K562 (cell line): ENCODE measurements around the gene MS4A2. TPM values are rescaled to one million over a fixed set of nuclear protein-coding genes. Genes with fewer than 3 reads are reported as not detected.

Experiments used
- ATAC-seq: fragments of 200-7000 bp; cut with Tn5 transposase; 3 replicates; pipeline ENCODE4 v1.9.1; 2020; ENCODE audit warnings: moderate library complexity
- BruUV-seq: library from RNA; stranded (reverse); fragments of 400-500 nt; replicated peaks from 2 replicates; lab custom pipeline; 2021; lab: Mats Ljungman, UMichigan
- CTCF ChIA-PET: fragments of 300-600 bp; formaldehyde crosslinking; extraction: SDS; loops from one replicate; lab custom pipeline; 2021; ENCODE audit warnings: low intra/inter-chr PET ratio; lab: Yijun Ruan, JAX
- POLR2A ChIA-PET: fragments of 300-600, 350-650 bp; sonication (Branson Sonifier 250); formaldehyde crosslinking; extraction: SDS; loops from one replicate; lab custom pipeline; 2021; ENCODE audit warnings: antibody characterized with exemption, inconsistent platforms; lab: Yijun Ruan, JAX
- DNase-seq, 4 experiments: peaks; one replicate each; pipeline versions ENCODE4 v3.0.0 to v3.0.0-alpha.2; 2011 to 2018; ENCODE audit warnings: low spot score in 3 of 4, mixed read lengths in 3 of 4; ENCODE audit errors: extremely low read depth in 1 of 4
- FAIRE-seq: peaks from 2 replicates; lab custom pipeline; 2011; peaks lifted over from hg19 to GRCh38; lab: Jason Lieb, UNC
- H2AFZ ChIP-seq: 2 replicates; pipeline ENCODE4 v1.6.0; 2011; ENCODE audit warnings: low read depth, low read length, control low read depth, inconsistent platforms
- H3K27ac ChIP-seq: fragments of 200-600 bp; 3 replicates; pipeline ENCODE4 v1.8.0; 2011; ENCODE audit warnings: low read depth, mild to moderate bottlenecking, control low read depth, inconsistent platforms, low read length, moderate library complexity, mixed read lengths; ENCODE audit errors: extremely low read depth
- H3K27me3 ChIP-seq, 2 experiments: fragments of 300-600 bp in 1 of 2; 2 replicates in 1 of 2; 3 replicates in 1 of 2; pipeline versions ENCODE4 v1.6.0 to v1.8.0; 2011; ENCODE audit warnings: inconsistent platforms in 2 of 2, low read length in 2 of 2, mild to moderate bottlenecking in 1 of 2, mixed read lengths in 1 of 2, moderate library complexity in 1 of 2; ENCODE audit not compliant: control insufficient read depth in 2 of 2, insufficient read depth in 2 of 2
- H3K36me3 ChIP-seq: fragments of 300-600 bp; 3 replicates; pipeline ENCODE4 v1.8.0; 2011; ENCODE audit warnings: mild to moderate bottlenecking, low read length, inconsistent platforms; ENCODE audit not compliant: control insufficient read depth, insufficient read depth
- H3K4me1 ChIP-seq, 2 experiments: fragments of 200-600 bp in 1 of 2; replicated peaks in 1 of 2; 2 replicates in 1 of 2; 3 replicates in 1 of 2; pipeline versions ENCODE4 v1.5.1 to v1.8.0; 2011; ENCODE audit warnings: inconsistent platforms in 2 of 2, low read length in 2 of 2, mild to moderate bottlenecking in 1 of 2, mixed read lengths in 1 of 2, moderate library complexity in 1 of 2; ENCODE audit not compliant: control insufficient read depth in 2 of 2, insufficient read depth in 2 of 2
- H3K4me2 ChIP-seq: 2 replicates; pipeline ENCODE4 v1.6.1; 2011; ENCODE audit warnings: low read length, control low read depth, inconsistent platforms, mixed read lengths; ENCODE audit not compliant: insufficient read depth
- H3K4me3 ChIP-seq: fragments of 200-600 bp; sonication (generic), shearing (Covaris generic); 2 replicates; pipeline ENCODE4 v1.5.1; 2016; ENCODE audit warnings: control low read depth, inconsistent platforms
- H3K79me2 ChIP-seq: fragments of 200-600 bp; 3 replicates; pipeline ENCODE4 v1.8.0; 2011; ENCODE audit warnings: low read length, inconsistent platforms; ENCODE audit not compliant: control insufficient read depth, insufficient read depth
- H3K9ac ChIP-seq, 2 experiments: 2 replicates each; pipeline versions ENCODE4 v1.6.0 to v1.6.1; 2011; ENCODE audit warnings: low read depth in 2 of 2, low read length in 2 of 2, control low read depth in 1 of 2, inconsistent platforms in 1 of 2, mild to moderate bottlenecking in 1 of 2, mixed read lengths in 1 of 2; ENCODE audit not compliant: insufficient read depth in 1 of 2
- H3K9me1 ChIP-seq: one replicate; pipeline ENCODE4 v1.6.0; 2011; ENCODE audit warnings: inconsistent platforms, mild to moderate bottlenecking, low read length, moderate library complexity; ENCODE audit not compliant: control insufficient read depth, insufficient read depth
- H3K9me3 ChIP-seq: replicated peaks from 2 replicates; pipeline ENCODE4 v1.5.1; 2011; ENCODE audit warnings: low read depth, low read length, inconsistent platforms; ENCODE audit not compliant: control insufficient read depth, insufficient read depth
- H4K20me1 ChIP-seq: replicated peaks from 2 replicates; pipeline ENCODE4 v1.6.1; 2011; ENCODE audit warnings: low read length, inconsistent platforms, mixed read lengths; ENCODE audit not compliant: control insufficient read depth, insufficient read depth
- CEBPB ChIP-seq: fragments of 450-650 bp; IDR thresholded peaks from 2 replicates; pipeline ENCODE4 v1.6.1; 2016; ENCODE audit warnings: missing genetic modification characterization, missing compliant biosample characterization
- HOXB6 ChIP-seq: fragments of 250-450 bp; sonication (Bioruptor Pico); IDR thresholded peaks from 2 replicates; pipeline ENCODE4 v1.5.1; 2022; ENCODE audit warnings: mild to moderate bottlenecking, borderline replicate concordance
- LCOR ChIP-seq: sonication (generic); formaldehyde crosslinking; IDR thresholded peaks from 2 replicates; pipeline ENCODE4 v1.8.0; 2022; ENCODE audit warnings: mild to moderate bottlenecking, missing genetic modification reagents
- MEIS2 ChIP-seq: fragments of 450-650 bp; IDR thresholded peaks from 2 replicates; pipeline ENCODE4 v1.6.1; 2014; ENCODE audit warnings: mild to moderate bottlenecking; ENCODE audit not compliant: partially characterized antibody
- NELFE ChIP-seq: IDR thresholded peaks from 2 replicates; pipeline ENCODE4 v1.6.1; 2011; ENCODE audit warnings: mild to moderate bottlenecking; ENCODE audit not compliant: insufficient read depth, insufficient read length
- NR2C2 ChIP-seq, 2 experiments: fragments of 200-800 bp in 1 of 2; sonication (Bioruptor generic) in 1 of 2; sonication (generic) in 1 of 2; formaldehyde crosslinking in 1 of 2; IDR thresholded peaks; 2 replicates each; pipeline versions ENCODE4 v1.6.1 to v1.8.0; 2016 to 2022; ENCODE audit warnings: mild to moderate bottlenecking in 1 of 2, missing compliant biosample characterization in 1 of 2, missing genetic modification characterization in 1 of 2, missing genetic modification reagents in 1 of 2
- PTTG1 ChIP-seq: fragments of 450-650 bp; IDR thresholded peaks from 2 replicates; pipeline ENCODE4 v1.6.1; 2016; ENCODE audit warnings: low read depth, mild to moderate bottlenecking, missing genetic modification characterization, missing compliant biosample characterization
- PYGO2 ChIP-seq: fragments of 450-650 bp; IDR thresholded peaks from 2 replicates; pipeline ENCODE4 v1.6.1; 2016; ENCODE audit warnings: mild to moderate bottlenecking, missing genetic modification characterization, moderate library complexity, missing compliant biosample characterization
- SRSF9 ChIP-seq: fragments of 200-400 bp; formaldehyde crosslinking; IDR thresholded peaks from 2 replicates; pipeline ENCODE4 v1.6.1; 2017; ENCODE audit warnings: low read depth, low read length, borderline replicate concordance
- TEAD1 ChIP-seq, 2 experiments: fragments of 450-650 bp in 1 of 2; sonication (generic) in 1 of 2; formaldehyde crosslinking; IDR thresholded peaks; 2 replicates each; pipeline versions ENCODE4 v1.4.0 to v1.8.0; 2020 to 2022; ENCODE audit warnings: mild to moderate bottlenecking in 2 of 2, missing genetic modification reagents in 1 of 2
- ZNF217 ChIP-seq: sonication (generic); formaldehyde crosslinking; IDR thresholded peaks from 2 replicates; pipeline ENCODE4 v1.8.0; 2022; ENCODE audit warnings: mild to moderate bottlenecking, missing genetic modification reagents
- ZNF347 ChIP-seq: fragments of 450-650 bp; formaldehyde crosslinking; IDR thresholded peaks from 2 replicates; pipeline ENCODE4 v1.4.0; 2020; ENCODE audit warnings: low read depth, mild to moderate bottlenecking, moderate library complexity
- ZNF398 ChIP-seq: fragments of 250-450 bp; sonication (Bioruptor Pico); IDR thresholded peaks from 2 replicates; pipeline ENCODE4 v1.8.0; 2021; ENCODE audit warnings: moderate library complexity, mild to moderate bottlenecking, inconsistent platforms
- ZSCAN32 ChIP-seq: fragments of 450-650 bp; formaldehyde crosslinking; IDR thresholded peaks from 2 replicates; pipeline ENCODE4 v1.4.0; 2020; ENCODE audit warnings: mild to moderate bottlenecking, moderate library complexity
- WGBS: fragments of 100-300 bp; shearing (Covaris generic); methylation state at CpG from one replicate; pipeline ENCODE4 v1.1.6; 2016; ENCODE audit warnings: low coverage, mixed read lengths; ENCODE audit not compliant: insufficient coverage; ENCODE audit errors: missing lambda C conversion rate; 5-methylcytosine and 5-hydroxymethylcytosine counted together
- in situ Hi-C: fragments of 300-500 bp; cut with MboI; formaldehyde crosslinking; loops from 4 replicates; pipeline ENCODE4 v1.15.0; 2018; ENCODE audit warnings: inconsistent platforms, mixed read lengths
- intact Hi-C: fragments of 100-400 bp; cut with micrococcal nuclease; formaldehyde crosslinking; loops from 2 replicates; pipeline ENCODE4 v1.14.2; 2022
- polyA plus RNA-seq, 8 experiments: library from polyadenylated mRNA; depleted of rRNA in 4 of 8; stranded (reverse) in 5 of 8; unstranded in 3 of 8; fragments of >200 nt; fragmentation: Nextera tagmentation in 2 of 8; fragmentation: Illumina TruSeq in 1 of 8; extraction: Ambion mirVana in 2 of 8; extraction: Trizol in 1 of 8; gene quantifications; 2 replicates each; pipeline versions ENCODE4 v1.2.1 to v1.2.3, GENCODE V29; 2011 to 2014; ENCODE audit warnings: inconsistent platforms in 1 of 8, missing spikeins in 1 of 8
- total RNA-seq, 7 experiments: library from RNA; depleted of rRNA in 6 of 7; stranded (reverse); fragments of >200 nt in 6 of 7; fragmentation: Illumina TruSeq in 2 of 7; extraction: Trizol in 2 of 7; gene quantifications; 2 replicates each; pipeline versions ENCODE4 v1.2.1 to v1.2.3, GENCODE V29; 2011 to 2021; ENCODE audit warnings: low replicate concordance in 1 of 7

The MS4A2 gene
- total and polyA plus RNA-seq, 9 of the 15 experiments (the other 6 are each of a cell fraction or from before 2014, with no cell fraction given): 0.06 to 5.7 (median 0.86) TPM

GRCh38 chr11:60111793-60112192, 23.3 kb downstream of the MS4A2 start:
- FAIRE-seq (no peak), DNase-seq (peak in 1 of 4 experiments; percentile 19), ATAC-seq (no peak)
- Histone ChIP-seq H3K4me1 (peaks cover 8 to 35% of the 10 kb centered on the region in 2 experiments), H3K9me1 (no peaks in the 10 kb centered on the region), H2AFZ (peak overlapping the region; percentile 57), H3K9me3 (no peaks in the 10 kb centered on the region), H3K9ac (no peak overlapping the region), H4K20me1 (no peaks in the 10 kb centered on the region), H3K27ac (peak overlapping the region; percentile 21; the same call in 1 of the 3 replicates), H3K79me2 (no peaks in the 10 kb centered on the region), H3K4me2 (peak overlapping the region; percentile 6; the same call in 1 of the 2 replicates), H3K36me3 (no peaks in the 10 kb centered on the region), H3K27me3 (no peaks in the 10 kb centered on the region), H3K4me3 (no peak overlapping the region)
- ChIA-PET POLR2A (no interaction called here), CTCF (no interaction called here)
- intact Hi-C loops (no loop called here), in situ Hi-C loops (no loop called here)
- 19% methylated on average over 2 of the region's 2 CpGs for WGBS
- TF ChIP-seq ZSCAN32 (CRISPR knock-in tag): no peak
- no peak for TF ChIP-seq NR2C2 (CRISPR knock-in tag; IDR thresholded peaks at IDR 0.05)
- 0 out of 2 replicates have a peak, but pooled peaks have one; percentile 20 for TF ChIP-seq NR2C2 (tag; IDR thresholded peaks at IDR 0.05)
- TF ChIP-seq MEIS2: peak; percentile 7
- no TSS peak for BruUV-seq

GRCh38 chr11:60116996-60117790, 28.7 kb downstream of the MS4A2 start:
- Histone ChIP-seq H3K27ac (no peak overlapping the region), H3K27me3 (no peaks in the 10 kb centered on the region), H2AFZ (peak overlapping the region; percentile 41), H3K36me3 (no peaks in the 10 kb centered on the region), H3K9me1 (no peaks in the 10 kb centered on the region), H3K4me2 (no peak overlapping the region), H3K4me1 (peaks cover 3 to 22% of the 10 kb centered on the region in 2 experiments; a peak in 4 of 5 replicates), H3K9me3 (no peaks in the 10 kb centered on the region), H3K79me2 (no peaks in the 10 kb centered on the region), H3K4me3 (no peak overlapping the region), H3K9ac (no peak overlapping the region), H4K20me1 (no peaks in the 10 kb centered on the region)
- ChIA-PET POLR2A (no interaction called here), CTCF (interaction anchor here (0.6 kb wide), 1 partner anchor 307 kb away, joined by 6 read pairs; the partner anchor contains the start of gene MRPL16)
- intact Hi-C loops: no loop called here
- no peak for DNase-seq
- no peak for ATAC-seq
- in situ Hi-C loops: no loop called here
- no peak for FAIRE-seq
- no TSS peak for BruUV-seq
- TF ChIP-seq SRSF9 (no peak), PYGO2 (no peak), LCOR (CRISPR knock-in tag) (no peak), ZNF217 (no peak), ZNF347 (no peak), CEBPB (tag) (no peak), NELFE (no peak), ZNF398 (CRISPR knock-in tag) (no peak), TEAD1 (CRISPR knock-in tag; IDR thresholded peaks at IDR 0.05) (no peak), PTTG1 (tag) (no peak), HOXB6 (CRISPR knock-in tag) (no peak)
